ENCODE results near the gene ATR.

Gene ATR

DNA sequence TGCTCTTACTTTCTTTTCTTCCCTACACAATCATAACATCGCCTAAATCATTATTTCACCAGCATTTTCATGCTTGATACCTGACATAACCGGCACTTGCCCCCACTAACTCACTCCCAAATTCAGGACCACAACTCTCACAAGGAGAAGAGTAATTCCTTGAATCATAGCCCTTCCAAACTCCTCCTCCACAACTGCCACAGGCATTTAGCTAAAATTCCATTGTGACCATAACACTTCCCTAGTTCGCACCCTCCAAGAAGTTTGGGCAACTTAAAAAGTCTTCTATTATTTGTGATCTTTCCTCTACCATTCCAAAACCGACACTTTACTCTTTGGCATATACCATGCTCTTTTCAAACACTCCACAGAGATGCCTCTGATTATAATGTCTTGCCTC is 71.3 kb downstream of the ATR start:
- DNase-seq = no peak

DNA sequence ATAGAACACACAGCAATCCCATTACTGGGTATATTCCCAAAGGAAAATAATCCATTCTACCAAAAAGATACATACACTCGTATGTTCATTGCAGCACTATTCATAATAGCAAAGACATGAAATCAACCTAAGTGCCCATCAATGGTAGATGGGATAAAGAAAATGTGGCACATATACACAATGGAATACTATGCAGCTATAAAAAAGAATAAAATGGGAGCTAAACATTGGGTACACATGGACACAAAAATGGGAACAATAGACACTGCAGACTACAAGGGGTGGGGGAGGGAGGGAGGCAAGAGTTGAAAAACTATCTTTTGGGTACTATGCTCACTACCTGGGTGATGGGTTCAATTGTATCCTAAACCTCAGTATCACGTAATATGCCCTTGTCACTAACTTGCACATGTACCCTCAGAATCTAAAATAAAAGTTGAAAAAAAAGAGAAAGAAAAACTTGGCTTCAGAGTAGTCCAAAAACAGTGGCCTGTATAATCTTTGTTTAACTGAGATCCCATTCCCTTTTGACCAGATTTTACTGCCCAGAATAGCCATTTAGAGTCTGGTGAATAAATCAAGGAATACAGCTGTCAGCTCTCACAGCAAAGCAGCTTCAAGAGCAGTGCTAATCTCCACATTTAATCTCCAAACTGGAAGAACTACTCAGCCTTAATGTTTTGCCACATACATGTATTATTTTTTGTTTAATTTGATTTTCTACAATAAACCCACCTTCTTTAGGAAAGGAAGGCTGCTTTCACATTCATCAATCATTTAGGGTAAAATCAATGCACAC is 76.1 kb downstream of the ATR start:
- DNase-seq = no peak

DNA sequence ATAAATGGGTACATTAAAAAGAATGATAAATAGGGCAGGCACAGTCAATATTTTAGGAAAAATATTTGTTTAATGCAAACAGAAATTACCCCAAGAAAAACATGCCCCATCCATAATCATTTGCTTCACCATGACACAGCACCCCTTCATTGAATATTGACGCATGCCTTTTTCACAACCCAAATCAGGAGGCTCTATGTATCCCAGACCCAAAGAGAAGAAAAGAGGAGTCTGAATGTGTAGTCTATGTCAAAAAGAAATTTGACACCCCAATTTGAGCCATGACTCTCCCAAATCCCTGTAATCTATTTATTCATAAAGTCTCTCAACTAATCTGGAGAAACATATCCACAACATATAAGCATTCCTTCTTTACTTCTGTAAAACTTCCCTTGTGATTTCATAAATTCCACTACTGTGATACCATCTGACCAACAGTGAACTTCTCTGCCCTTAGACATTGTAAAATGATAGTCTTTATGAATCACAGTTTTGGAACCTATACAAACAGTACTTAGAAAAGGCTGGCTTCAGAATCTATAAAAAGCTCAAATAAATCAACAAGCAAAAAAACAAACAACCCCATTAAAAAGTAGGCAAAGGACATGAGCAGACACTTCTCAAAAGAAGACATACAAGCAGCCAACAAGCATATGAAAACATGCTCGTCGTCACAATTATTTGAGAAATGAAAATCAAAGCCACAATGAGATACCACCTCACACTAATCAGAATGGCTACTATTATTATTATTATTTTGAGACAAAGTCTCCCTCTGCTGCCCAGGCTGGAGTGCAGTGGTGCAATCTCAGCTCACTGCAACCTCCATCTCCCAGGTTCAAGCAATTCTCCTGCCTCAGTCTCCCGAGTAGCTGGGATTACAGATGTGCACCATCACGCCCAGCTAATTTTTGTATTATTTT is 77.3 kb downstream of the ATR start:
- DNase-seq = no peak

DNA sequence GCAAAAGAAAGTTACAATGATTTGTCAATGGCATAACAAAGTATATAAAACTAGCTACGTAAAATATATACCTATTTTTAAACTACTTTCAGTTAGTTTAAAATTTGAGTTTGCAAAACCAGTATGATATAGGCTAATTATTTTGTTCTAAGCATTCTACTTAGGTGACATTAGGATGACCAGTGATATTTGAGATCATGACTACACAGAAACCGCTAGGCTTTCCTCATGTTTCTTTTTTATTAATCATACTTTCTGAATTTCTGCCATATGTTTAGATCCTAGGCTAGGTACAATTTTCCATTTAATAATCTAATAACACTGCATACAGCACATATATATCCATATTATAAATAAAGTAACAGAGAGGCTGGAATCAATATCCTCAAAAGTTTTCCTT is 78.3 kb downstream of the ATR start:
- no peak for DNase-seq

DNA sequence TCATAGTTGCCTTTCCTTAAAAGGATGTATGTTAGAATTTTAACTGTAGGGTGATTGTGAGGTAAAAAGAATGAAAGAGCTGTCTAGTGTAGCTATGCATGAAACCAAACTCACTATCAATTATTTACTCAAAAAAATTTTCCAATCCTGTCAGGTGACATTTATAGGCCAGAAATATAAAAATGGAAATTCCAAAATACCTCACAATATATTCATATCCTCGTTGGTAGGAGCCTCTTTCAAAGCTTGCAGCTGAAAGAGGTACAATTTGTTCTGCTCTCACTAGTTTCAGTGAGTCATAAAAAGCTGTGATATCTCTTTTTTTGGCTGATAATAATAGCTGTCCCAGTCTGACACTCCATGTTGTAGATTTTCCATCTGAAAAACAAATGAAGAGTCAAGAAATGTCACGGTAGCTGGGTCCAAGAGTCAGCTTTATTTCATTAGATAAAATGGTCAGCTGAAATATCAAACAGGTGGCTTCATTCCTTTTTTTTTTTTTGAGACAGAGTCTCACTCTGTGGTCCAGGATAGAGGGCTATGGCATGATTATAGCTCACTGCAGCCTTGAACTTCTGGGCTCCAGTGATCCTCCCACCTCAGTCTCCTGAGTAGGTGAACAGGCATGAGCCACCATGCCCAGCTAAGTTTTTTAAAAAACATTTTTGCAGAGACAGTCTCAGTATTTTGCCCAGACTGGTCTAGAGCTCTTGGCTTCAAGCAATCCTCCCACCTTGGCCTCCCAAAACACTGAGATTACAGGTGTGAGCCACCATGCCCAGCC is 79.9 kb downstream of the ATR start:
- DNase-seq = no peak

DNA sequence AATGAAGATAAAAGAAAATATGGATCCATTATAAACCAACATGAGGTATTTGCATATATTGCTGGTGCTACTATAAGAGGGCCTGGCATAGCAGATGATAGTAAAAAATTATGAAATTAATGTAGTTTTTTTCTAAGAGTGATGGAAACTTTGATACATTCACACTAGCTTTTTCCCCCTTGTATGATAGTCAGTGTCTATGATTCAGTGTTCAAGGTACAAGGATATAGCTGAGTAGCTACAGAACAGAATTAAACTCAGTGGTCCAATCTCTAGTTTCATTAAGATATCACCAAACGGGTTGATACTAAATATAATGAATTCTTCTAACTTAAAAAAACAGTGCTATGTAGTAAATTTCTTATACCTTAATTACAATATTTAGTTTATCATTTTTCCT is 80.8 kb downstream of the ATR start:
- no peak for DNase-seq

DNA sequence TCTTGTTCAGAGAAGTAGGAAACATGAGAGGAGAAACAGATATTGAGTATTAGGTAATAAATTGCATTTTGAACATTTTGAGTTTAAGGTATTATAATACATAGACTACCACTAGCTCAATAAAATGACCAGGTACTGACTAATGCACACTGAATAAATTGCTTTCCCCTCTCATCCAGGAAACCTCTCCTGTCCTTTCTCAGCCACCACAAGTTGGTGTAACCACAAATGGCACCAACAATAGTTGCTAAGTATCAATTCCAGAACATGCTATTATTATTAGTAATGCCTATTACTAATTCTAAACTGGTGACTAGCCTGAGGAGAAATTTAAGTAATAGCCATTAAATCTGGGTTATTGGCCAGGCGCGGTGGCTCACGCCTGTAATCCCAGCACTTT is 83.4 kb downstream of the ATR start:
- no peak for DNase-seq

DNA sequence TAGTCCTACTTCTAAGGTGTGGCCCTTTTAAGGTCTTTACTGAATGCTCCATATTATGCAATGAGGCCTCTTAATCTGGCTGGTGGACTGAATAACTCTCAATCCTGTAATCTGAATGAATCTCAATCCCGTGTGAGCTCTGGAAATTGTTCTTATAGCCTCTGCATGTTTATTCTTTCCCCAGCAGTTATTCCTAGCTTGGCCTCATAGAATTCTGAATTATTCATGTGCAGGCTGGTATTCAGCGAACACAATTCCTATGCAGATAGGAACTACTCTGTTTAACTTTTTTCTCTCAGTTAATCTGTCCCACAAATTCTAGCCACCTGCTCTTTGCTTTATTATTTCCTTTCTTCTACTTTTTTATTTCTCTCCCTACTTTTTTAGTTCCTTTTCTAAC is 86.3 kb downstream of the ATR start:
- no peak for DNase-seq

DNA sequence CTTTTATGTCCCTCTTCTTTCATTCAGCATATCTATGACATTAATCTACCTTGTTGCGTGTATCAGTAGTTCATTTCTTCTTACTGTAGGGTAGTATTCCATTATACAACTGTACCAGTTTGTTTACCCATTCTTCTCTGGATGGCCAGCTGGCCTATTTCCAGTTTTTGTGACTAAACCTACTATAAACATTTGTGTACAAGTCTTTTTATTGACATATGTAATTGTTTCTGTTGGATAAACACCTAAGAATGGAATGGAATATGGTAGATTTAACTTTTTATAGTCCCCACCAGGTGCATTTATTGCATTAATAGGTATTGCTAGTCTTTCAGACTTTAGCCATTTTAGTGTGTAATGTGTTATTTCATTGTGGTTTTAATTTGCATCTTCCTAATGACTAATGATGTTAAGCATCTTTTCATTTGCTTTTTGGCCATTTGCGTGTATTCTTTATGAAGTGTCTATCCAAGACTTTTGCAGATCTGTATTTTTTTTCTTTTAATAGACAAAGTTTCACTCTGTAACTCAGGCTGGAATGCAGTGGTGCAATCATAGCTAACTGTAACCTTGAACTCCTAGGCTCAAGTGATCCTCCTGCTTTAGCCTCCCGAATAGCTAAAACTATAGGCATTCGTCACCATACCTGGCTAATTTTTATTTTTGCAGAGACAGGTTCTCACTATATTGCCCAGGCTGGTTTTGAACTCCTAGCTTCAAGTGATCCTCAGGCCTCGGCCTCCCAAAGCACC is 88.8 kb downstream of the ATR start:
- DNase-seq = peak; percentile 20

DNA sequence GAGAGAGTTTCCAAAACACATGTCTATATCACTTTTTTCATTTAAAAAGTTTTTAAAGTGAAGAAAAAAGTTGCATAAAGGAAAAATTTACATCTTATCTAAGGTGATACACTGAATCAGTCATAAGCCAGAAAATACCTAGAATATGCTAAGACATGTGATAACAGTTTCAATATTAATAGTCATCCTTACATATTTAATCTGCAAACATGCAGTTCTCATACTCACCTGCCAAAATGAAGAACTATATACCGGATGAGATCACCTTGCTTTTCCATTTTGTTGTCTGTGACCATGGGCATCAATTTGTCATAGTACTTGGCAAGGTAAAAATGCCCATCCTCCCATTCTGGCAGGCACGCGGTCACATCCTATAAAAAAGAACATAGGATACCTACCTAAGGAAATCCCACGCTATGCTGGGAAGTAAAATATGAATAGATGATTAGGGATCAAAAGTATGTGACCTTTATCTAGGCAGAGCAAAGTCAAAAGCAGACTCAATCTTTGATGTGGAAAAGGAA is 93.6 kb downstream of the ATR start:
- no peak for DNase-seq

DNA sequence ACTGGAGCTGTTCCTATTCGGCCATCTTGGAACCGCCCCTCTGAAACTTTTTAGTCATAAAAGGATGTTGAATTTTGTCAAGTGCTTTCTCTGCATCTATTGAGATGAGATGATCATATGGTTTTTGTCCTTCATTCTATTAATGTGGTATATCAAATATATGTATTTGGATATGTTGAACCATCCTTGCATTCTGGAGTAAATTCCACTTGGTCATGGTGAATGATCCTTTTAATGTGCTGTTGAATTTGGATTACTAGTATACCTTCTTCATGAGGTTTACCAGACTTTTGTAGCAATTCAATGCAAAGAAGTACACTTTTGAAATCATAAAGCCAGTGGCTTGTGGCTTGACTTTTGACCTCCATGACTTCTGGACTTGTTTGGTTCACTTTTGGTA is 97.3 kb downstream of the ATR start:
- DNase-seq = no peak

DNA sequence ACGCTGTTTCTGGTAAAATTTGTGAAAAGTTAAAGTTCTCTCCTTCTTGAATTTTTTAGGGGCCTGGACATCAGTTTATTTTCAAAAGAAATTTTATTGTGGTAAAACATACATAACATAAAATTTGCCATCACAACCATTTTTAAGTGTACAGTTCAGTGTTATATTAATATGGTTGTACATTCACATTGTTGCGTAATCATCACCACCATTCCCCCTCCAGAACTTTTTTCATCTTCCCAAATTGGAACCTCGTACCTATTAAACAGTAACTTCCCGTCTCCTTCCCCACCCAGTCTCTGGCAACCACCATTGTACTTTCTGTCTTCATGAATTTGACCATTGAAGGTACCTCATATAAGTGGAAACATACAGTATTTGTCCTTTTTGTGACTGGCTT is 107.7 kb downstream of the ATR start:
- DNase-seq = no peak

DNA sequence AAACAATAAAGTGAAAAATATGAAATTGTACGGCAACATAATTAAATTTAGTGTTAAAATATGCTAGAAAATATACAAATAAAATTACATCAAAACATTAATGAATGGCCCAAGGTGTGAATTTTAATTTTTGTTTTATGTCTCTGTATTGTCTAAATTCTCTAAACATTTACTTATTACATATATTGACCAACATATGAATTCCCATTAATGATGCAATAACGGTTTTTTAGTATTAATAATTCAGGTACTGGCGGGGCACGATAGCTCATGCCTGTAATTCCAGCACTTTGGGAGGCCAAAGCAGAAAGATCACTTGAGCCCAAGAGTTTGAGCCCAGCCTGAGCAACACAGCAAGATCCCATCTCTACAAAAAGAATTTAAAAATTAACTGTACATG is 110.1 kb downstream of the ATR start:
- no peak for DNase-seq

DNA sequence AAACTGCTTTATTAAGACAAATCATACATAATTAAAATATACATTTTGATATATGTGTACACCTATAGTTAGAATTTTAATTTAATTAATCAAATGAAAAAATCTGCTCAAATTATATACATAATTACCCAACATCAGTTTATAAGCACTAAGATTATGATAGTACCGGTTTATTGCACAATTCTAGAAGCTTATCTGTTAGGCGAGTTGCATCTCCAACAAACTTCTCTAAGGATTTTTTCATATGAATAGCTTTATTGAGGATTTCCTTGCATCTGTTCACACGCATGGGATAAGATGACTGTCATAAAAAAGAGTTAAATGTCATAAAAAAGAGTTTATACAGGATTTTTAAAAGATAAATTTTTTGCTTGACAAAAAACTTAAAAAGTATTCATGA is 110.8 kb downstream of the ATR start:
- DNase-seq = no peak

DNA sequence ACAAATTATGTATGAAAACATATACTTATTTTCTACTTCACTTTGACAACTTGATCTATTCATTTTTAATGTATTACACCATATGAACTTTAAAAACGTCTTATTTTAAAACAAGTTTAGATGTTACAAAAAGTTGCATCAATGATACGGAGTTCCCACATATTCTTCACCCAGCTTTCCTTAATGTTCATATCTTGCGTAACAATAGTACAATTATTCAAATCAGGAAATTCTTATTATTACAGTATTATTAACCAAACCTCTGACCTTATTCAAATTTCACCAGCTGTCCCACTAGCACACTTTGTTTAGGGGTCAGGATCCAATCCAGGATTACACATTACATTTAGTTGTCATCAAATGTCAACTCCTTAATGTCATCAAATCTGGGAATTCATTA is 117.8 kb downstream of the ATR start:
- no peak for DNase-seq

DNA sequence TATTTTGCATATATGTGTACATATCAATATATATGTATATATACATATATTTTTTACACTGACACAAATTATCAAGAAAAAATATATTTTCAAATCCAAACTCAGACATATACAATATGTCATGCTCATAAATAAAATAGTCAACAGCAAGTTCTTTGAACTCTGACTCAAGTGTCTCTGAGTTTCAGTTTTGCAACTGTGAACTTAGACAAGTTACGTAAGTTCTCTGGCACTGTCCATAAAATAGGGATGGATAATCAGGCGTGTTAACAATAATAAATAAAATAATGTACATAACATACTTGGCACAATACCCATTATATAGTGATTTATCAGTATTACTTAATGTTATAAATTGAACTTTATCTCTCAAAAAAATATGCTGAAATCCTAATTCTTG is 118.6 kb downstream of the ATR start:
- no peak for DNase-seq

DNA sequence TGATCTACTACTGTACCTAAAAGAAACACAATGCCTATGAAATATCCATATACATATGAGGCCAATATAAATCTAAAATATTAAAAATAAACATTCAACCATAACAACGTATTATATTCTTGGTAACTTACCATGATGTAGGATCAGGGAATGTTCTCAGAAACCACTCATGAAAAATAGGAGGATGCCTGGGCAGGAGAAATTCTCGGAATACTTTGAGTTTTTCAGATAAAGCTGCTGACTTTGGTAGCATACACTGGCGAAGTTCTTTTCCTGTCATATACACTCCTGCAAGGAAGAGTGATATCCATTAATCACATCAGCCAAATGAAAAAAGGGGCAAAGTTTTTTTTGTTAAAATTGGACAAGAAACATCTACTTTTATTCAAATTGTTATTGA is 119.4 kb downstream of the ATR start:
- no peak for DNase-seq

DNA sequence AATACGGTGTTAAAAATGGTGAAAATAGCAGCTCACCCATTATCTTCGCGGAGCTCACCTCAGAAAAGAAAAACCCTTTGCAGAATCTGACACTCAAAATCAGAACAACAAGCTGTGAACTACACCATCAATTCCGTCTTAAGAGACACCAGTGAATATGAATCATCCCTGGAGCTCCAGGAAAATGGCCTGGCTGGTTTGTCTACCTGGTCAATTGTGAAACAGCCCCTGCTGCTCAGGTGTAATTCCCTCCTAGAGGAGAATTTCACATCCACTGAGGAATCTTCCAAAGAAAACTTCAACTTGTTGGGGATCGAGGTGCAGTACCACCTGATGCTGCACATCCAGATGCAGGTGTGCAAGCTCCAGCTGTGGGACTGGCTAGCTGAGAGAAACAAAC is 127.7 kb downstream of the ATR start:
- DNase-seq = no peak

DNA sequence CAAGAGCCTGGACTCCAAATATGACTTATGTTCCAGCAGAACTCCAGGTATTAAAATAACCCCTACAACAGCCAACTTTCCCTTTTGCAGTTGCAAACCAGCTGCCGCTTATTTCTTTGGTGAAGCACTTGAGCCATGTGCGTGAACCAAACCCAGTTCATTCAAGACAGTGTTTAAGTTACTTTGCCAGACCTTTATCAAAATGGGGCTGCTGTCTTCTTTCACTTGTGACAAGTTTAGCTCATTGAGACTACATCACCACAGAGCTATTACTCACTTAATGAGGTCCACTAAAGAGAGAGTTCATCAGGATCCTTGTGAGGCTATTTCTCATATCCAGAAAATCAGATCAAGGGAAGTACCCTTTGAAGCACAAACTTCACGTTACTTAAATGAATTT is 128.3 kb downstream of the ATR start:
- DNase-seq = no peak

DNA sequence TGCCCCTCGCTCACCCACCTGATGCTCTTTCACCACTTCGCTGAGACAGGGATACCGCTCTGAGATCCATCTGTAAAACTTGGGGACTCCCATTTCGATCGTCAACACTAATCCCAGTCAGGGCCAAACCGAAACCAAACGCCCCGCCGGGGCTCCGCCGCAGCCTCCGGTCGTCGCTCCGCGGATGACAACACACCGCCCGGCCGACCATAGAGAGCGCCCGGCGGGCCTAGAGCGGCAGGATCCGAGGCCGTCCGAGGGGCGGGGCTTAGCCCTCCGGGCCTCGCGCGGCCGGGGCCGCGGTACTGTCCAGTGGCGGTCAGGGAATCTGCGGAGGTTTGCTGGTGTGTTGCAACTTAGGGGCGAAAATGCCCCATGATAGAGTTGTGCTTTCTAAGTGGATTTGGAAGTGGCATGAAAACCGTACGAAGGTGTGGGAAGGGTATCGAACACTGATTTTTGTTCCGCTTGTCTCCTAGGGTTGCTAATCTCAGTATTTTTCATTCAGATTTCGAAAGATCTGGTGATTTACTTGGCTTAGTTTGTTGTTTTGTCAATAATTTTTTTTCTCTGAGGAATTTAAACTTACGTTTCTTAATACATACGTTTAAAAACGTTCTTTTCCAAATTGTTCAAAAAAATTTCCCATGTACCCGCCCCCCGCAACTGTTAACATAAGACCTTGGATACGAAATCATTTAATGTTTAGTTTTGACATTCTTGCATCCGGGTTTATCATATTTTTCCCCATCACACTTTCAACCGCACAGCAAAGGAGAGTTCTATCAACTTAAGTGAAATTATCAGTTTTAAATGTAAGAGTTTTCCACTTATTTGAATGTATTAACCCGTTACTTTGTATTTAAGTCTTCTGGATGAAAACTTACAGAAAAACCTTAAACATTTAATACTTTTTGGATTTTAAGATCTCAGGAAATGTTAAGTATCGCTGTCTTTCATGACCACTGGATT is 130.4 kb downstream of the ATR start, which contains the start of gene XRN1:
XRN1 (minus strand) TSS at position 186 of the 972 bp plus-strand sequence; CDS start at position 93, 93 bp downstream.
- peak; percentile 96 for DNase-seq

DNA sequence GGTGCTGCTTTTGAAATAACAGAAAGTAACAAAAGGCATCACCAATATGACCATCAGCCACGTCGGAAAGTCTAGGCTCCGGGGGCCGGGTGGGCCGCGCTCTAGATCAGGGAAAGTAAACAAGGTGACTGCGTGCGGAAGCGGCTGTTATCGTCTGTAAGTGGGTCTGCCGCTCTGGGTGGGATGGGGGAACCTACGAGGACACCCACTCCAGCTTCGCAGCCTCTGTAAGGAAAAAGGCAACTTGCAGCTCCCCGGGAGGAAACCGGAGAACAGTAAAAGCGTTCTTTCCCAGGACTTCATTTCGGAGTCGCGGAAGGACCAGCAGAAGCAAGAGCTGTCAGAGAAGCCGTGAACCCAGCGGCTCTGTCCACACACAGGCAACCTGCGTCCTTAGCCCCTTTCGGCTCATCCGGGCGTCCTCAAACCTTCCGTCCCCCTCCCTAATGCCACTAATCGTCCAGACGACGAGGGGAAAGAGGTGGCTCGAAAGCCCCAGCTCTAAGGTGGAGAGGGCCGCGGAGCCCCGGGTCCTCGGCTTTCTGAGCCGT is 131.2 kb downstream of the ATR start:
- DNase-seq = peak; percentile 24

All from NCI-H1105 (cell line).